ENCODE data around the gene B3GNT2.

GRCh38 chr2:62270728-62271127 is 74.8 kb downstream of the B3GNT2 start:
- TF ChIP-seq CTCF (IDR thresholded peaks at IDR 0.05; ENCODE audit: extremely low read depth in 1 of 2, insufficient read depth in 1 of 2, low read depth in 1 of 2, low read length in 2 of 2) (no peak), POLR2A (IDR thresholded peaks at IDR 0.05; ENCODE audit: low read depth, low read length) (no peak), POLR2AphosphoS5 (IDR thresholded peaks at IDR 0.05; ENCODE audit: insufficient read depth, low read depth, low read length) (no peak), FOS (IDR thresholded peaks at IDR 0.05; ENCODE audit: borderline replicate concordance, insufficient read depth, low read length) (no peak), EZH2 (IDR thresholded peaks at IDR 0.05; ENCODE audit: borderline replicate concordance, low read depth, low read length, severe bottlenecking) (no peak), MAX (IDR thresholded peaks at IDR 0.05; ENCODE audit: insufficient read depth, insufficient read length) (no peak), GATA2 (IDR thresholded peaks at IDR 0.05; ENCODE audit: insufficient read depth, insufficient read length, low read depth, low read length) (no peak), JUN (IDR thresholded peaks at IDR 0.05; ENCODE audit: borderline replicate concordance, insufficient read depth, insufficient read length, low read depth) (no peak)
